Thyroid gland (tissue), 4 donors: Measurements from ENCODE around the gene TIMM50.

Experiments used
- CTCF ChIP-seq, 6 experiments: fragments of 200-600 bp in 3 of 6; fragments of 450-650 bp in 3 of 6; sonication (generic) in 3 of 6; IDR thresholded peaks; one replicate each; pipeline ENCODE4 v1.5.1; 2016 to 2019; ENCODE audit warnings: antibody characterized with exemption in 6 of 6, mild to moderate bottlenecking in 2 of 6, inconsistent platforms in 1 of 6, moderate library complexity in 1 of 6
- POLR2A ChIP-seq, 2 donors: fragments of 450-650 bp; IDR thresholded peaks; one replicate each; pipeline ENCODE4 v1.6.1; 2017; ENCODE audit warnings: antibody characterized with exemption in 2 of 2, mild to moderate bottlenecking in 2 of 2, moderate library complexity in 1 of 2

- TF ChIP-seq CTCF (IDR thresholded peaks at IDR 0.05) (no peak), POLR2A (IDR thresholded peaks at IDR 0.05) (no peak)
Observed at GRCh38 chr19:39489756-39490155, 9.1 kb downstream of the TIMM50 start.
